ENCODE data around the gene NPTX2.

- TF ChIP-seq CTCF (IDR thresholded peaks at IDR 0.05): no peak
- no peak for TF ChIP-seq POLR2A (IDR thresholded peaks at IDR 0.05)
- no peak for TF ChIP-seq EP300 (IDR thresholded peaks at IDR 0.05)
These were observed 21.8 kb downstream of the NPTX2 start for GRCh38 chr7:98638853-98639252.
